ENCODE measurements around the gene ZFP62. TPM values are rescaled to one million over a fixed set of nuclear protein-coding genes. Genes with fewer than 3 reads are reported as not detected.

Gene ZFP62
- total and polyA plus RNA-seq, 11 donors = 9.4 to 18.6 (median 13.8) TPM

- H3K36me3 ChIP-seq = peaks cover 0 to 48% (median 5%) of the 10 kb centered on the region in 9 donors
- TF ChIP-seq CTCF (IDR thresholded peaks at IDR 0.05) = no peak
- no peak for TF ChIP-seq POLR2A (IDR thresholded peaks at IDR 0.05)
- intact Hi-C loops (cut with DNase I) = loop anchor here in 6 of 10 donors (5.0 to 10.0 kb wide), 5 partner anchors 58 to 441 kb away; partner anchors contain the start of genes ZFP62 (in 3 of the 6), BTNL9 (in 2 of the 6) and RACK1 (in 1 of the 6)
- DNase-seq (no peak), ATAC-seq (no peak)
- no peaks in the 10 kb centered on the region for H3K9me3 ChIP-seq
- WGBS, 4 donors = 77 to 93% (median 86%) methylated on average over 14 to 22 of the region's 22 CpGs
- peak overlapping the region; percentile 94 to 100 (median 99) for H3K27ac ChIP-seq
- no peaks in the 10 kb centered on the region for H3K27me3 ChIP-seq
- H3K4me3 ChIP-seq = peak overlapping the region in 9 of 12 donors; percentile 89 to 99 (median 96)
- peaks cover 24 to 93% (median 71%) of the 10 kb centered on the region in 12 donors for H3K4me1 ChIP-seq
These were observed 56.9 kb downstream of the ZFP62 start for GRCh38 chr5:180804129-180804618.

GRCh38 chr5:180803181-180804128 lies 57.6 kb downstream of the ZFP62 start:
- TF ChIP-seq CTCF (IDR thresholded peaks at IDR 0.05) = peak in 8 of 12 donors; percentile 7 to 43 (median 24)
- TF ChIP-seq POLR2A (IDR thresholded peaks at IDR 0.05) = no peak
- H3K36me3 ChIP-seq = peaks cover 0 to 51% (median 5%) of the 10 kb centered on the region in 9 donors
- H3K9me3 ChIP-seq = no peaks in the 10 kb centered on the region
- intact Hi-C loops (cut with DNase I) = loop anchor here in 6 of 10 donors (2.0 to 10.0 kb wide), 7 partner anchors 27 to 441 kb away; partner anchors contain the start of genes ZFP62 (in 4 of the 6), BTNL9 (in 2 of the 6) and RACK1 (in 1 of the 6)
- H3K4me1 ChIP-seq = peaks cover 25 to 93% (median 71%) of the 10 kb centered on the region in 12 donors
- H3K27me3 ChIP-seq = no peaks in the 10 kb centered on the region
- ATAC-seq (peak; percentile 34 to 68 (median 49)), DNase-seq (peak; percentile 78 to 90 (median 84))
- H3K27ac ChIP-seq = peak overlapping the region; percentile 94 to 100 (median 99)
- H3K4me3 ChIP-seq = peak overlapping the region; percentile 89 to 99 (median 96)
- 43 to 55% (median 46%) methylated on average over 38 to 41 of the region's 41 CpGs for WGBS, 4 donors

GRCh38 chr5:180802325-180803180 lies 58.5 kb downstream of the ZFP62 start, which contains the start of gene MGAT1:
Gene MGAT1 (minus strand): TSS chr5:180802806. CDS start chr5:180792971, 9,835 bp downstream.
- peaks cover 32 to 93% (median 71%) of the 10 kb centered on the region in 12 donors for H3K4me1 ChIP-seq

More at GRCh38 chr5:180802325-180803180, 58.5 kb downstream of the ZFP62 start, which contains the start of gene MGAT1:
- TF ChIP-seq POLR2A (IDR thresholded peaks at IDR 0.05) (peak; percentile 22 to 86), CTCF (IDR thresholded peaks at IDR 0.05) (no peak)
- H3K27me3 ChIP-seq = no peaks in the 10 kb centered on the region
- intact Hi-C loops (cut with DNase I) = loop anchor here in 6 of 10 donors (1.0 to 10.0 kb wide), 8 partner anchors 8 to 442 kb away; partner anchors contain the start of genes ZFP62 (in 4 of the 6), BTNL9 (in 2 of the 6) and RACK1 (in 1 of the 6)
- H3K27ac ChIP-seq = peak within 1 kb of the TSS; percentile 94 to 100 (median 99)
- DNase-seq (peak; percentile 93 to 94 (median 93)), ATAC-seq (peak; percentile 49 to 92 (median 84))
- no peaks in the 10 kb centered on the region for H3K9me3 ChIP-seq
- 0 to 1% (median 1%) methylated on average over 36 to 87 of the region's 87 CpGs for WGBS, 4 donors
- peak within 1 kb of the TSS; percentile 89 to 99 (median 96) for H3K4me3 ChIP-seq
- peaks cover 0 to 51% (median 5%) of the 10 kb centered on the region in 9 donors for H3K36me3 ChIP-seq
